Adrenal gland (tissue), 12 donors: ENCODE data around the gene SPA17. TPM values are rescaled to one million over a fixed set of nuclear protein-coding genes. Genes with fewer than 3 reads are reported as not detected.

Source experiments
- DNase-seq, 7 donors: peaks; one replicate each; pipeline ENCODE4 v3.0.0-alpha.2; 2019 to 2020
- H3K27ac ChIP-seq, 5 donors: fragments of 200-600 bp; sonication (generic) in 4 of 5; 1 replicate in 3 of 5; 2 replicates in 2 of 5; pipeline versions ENCODE4 v1.5.1 to v1.8.0; 2016 to 2020; ENCODE audit warnings: mild to moderate bottlenecking in 1 of 5
- H3K27me3 ChIP-seq: fragments of 200-600 bp; 2 replicates; pipeline ENCODE4 v1.8.0; 2021
- H3K36me3 ChIP-seq, 2 donors: fragments of 200-600 bp; replicated peaks in 1 of 2; 1 replicate in 1 of 2; 2 replicates in 1 of 2; pipeline versions ENCODE4 v1.5.1 to v1.8.0; 2018 to 2022
- H3K4me1 ChIP-seq, 2 donors: fragments of 200-600 bp; replicated peaks in 1 of 2; 1 replicate in 1 of 2; 2 replicates in 1 of 2; pipeline versions ENCODE4 v1.5.1 to v1.8.0; 2018 to 2021
- H3K4me3 ChIP-seq, 4 donors: fragments of 200-600 bp; sonication (generic) in 3 of 4; one replicate each; pipeline ENCODE4 v1.5.1; 2016 to 2018
- H3K9me3 ChIP-seq, 3 donors: fragments of 200-600 bp; sonication (generic) in 1 of 3; replicated peaks in 1 of 3; 1 replicate in 2 of 3; 2 replicates in 1 of 3; pipeline versions ENCODE4 v1.5.1 to v1.8.0; 2016 to 2021
- CTCF ChIP-seq, 6 experiments: fragments of 450-650 bp in 4 of 6; fragments of 200-600 bp in 2 of 6; sonication (generic) in 1 of 6; IDR thresholded peaks; 1 replicate in 5 of 6; 2 replicates in 1 of 6; pipeline versions ENCODE4 v1.5.1 to v1.8.0; 2016 to 2021; ENCODE audit warnings: antibody characterized with exemption in 6 of 6, mild to moderate bottlenecking in 2 of 6, moderate library complexity in 1 of 6
- POLR2A ChIP-seq, 2 donors: fragments of 450-650 bp; IDR thresholded peaks; one replicate each; pipeline ENCODE4 v1.6.1; 2017; ENCODE audit warnings: antibody characterized with exemption in 2 of 2, mild to moderate bottlenecking in 2 of 2, moderate library complexity in 1 of 2
- WGBS, 4 donors: extraction: QIAGEN DNeasy Blood & Tissue Kit in 2 of 4; methylation state at CpG; one replicate each; pipeline versions ENCODE4 v1.1.5 to v1.1.7; 2013 to 2017; 5-methylcytosine and 5-hydroxymethylcytosine counted together
- intact Hi-C, 2 donors: fragments of 100-400 bp; cut with DNase I; formaldehyde crosslinking; loops; one replicate each; pipeline versions ENCODE4 v1.14.1 to v1.15.0; 2022 to 2023
- polyA plus RNA-seq, 3 donors: library from polyadenylated mRNA; stranded (reverse); fragments of 200-250 nt in 2 of 3; fragments of 350-450 nt in 1 of 3; fragmentation: Illumina TruSeq in 1 of 3; extraction: RNeasy Lipid Tissue Mini Kit (QIAGEN cat#74804) in 1 of 3; gene quantifications; one replicate each; pipeline ENCODE4 v1.2.3, GENCODE V29; 2013 to 2014
- total RNA-seq, 9 donors: library from RNA; depleted of rRNA in 4 of 9; stranded (reverse); fragments of >200 nt in 4 of 9; fragments of 120-200 nt in 1 of 9; fragmentation: NEBNext Ultra II Directional in 1 of 9; extraction: Animal tissue kit (Norgen Biotek cat#: 25700) in 1 of 9; gene quantifications; one replicate each; pipeline versions ENCODE4 v1.1.0 to v1.2.4, GENCODE V29; 2013 to 2023
- donor health status: healthy with polysubstance abuse.
- donor health status: Bipolar disorder and iron deficiency.
- donor health status: DM: yes; HTN: yes; CAD: no.
- donor health status: DM: no; HTN: no; CAD: no.
- donor health status: DM: no; HTN: no; CAD: no.
- donor health status: DM: yes; HTN: yes; CAD: no.

The SPA17 gene
- total and polyA plus RNA-seq, 12 donors, result 1.3 to 14.8 (median 3.7) TPM

- TF ChIP-seq POLR2A (IDR thresholded peaks at IDR 0.05) (no peak), CTCF (IDR thresholded peaks at IDR 0.05) (no peak)
- Histone ChIP-seq H3K4me3 (peak overlapping the region in 2 of 4 donors; percentile 70 to 74), H3K36me3 (no peaks in the 10 kb centered on the region), H3K9me3 (no peaks in the 10 kb centered on the region), H3K4me1 (peaks cover 12 to 14% of the 10 kb centered on the region in 2 donors), H3K27me3 (no peaks in the 10 kb centered on the region), H3K27ac (no peak overlapping the region)
- WGBS, 4 donors, result 80 to 83% (median 81%) methylated on average over 5 of the region's 5 CpGs
- intact Hi-C loops, result loop anchor here (5.0 kb wide), 2 partner anchors 88 to 163 kb away; partner anchors contain the start of gene ESAM (in 2 of the 2)
- no peak for DNase-seq
Observed at GRCh38 chr11:124674571-124674970, 867 bp downstream of the SPA17 start.

GRCh38 chr11:124676386-124676785 is 2.7 kb downstream of the SPA17 start:
- DNase-seq, result peak in 4 of 7 donors; percentile 21 to 45 (median 32)
- no peaks in the 10 kb centered on the region for H3K36me3 ChIP-seq
- H3K27ac ChIP-seq, result peak overlapping the region in 1 of 5 donors; percentile 61
- no peaks in the 10 kb centered on the region for H3K27me3 ChIP-seq
- H3K4me3 ChIP-seq, result peak overlapping the region in 1 of 4 donors; percentile 6
- WGBS, 4 donors, result 18 to 32% (median 27%) methylated on average over 2 of the region's 2 CpGs
- no peak for TF ChIP-seq CTCF (IDR thresholded peaks at IDR 0.05)
- TF ChIP-seq POLR2A (IDR thresholded peaks at IDR 0.05), result no peak
- no peaks in the 10 kb centered on the region for H3K9me3 ChIP-seq
- H3K4me1 ChIP-seq, result peaks cover 12 to 14% of the 10 kb centered on the region in 2 donors
- intact Hi-C loops, result no loop called here

- TF ChIP-seq CTCF (IDR thresholded peaks at IDR 0.05), result no peak
- TF ChIP-seq POLR2A (IDR thresholded peaks at IDR 0.05), result no peak
- no peak for DNase-seq
- Histone ChIP-seq H3K36me3 (no peaks in the 10 kb centered on the region), H3K4me1 (peaks cover 5 to 7% of the 10 kb centered on the region in 2 donors), H3K9me3 (no peaks in the 10 kb centered on the region), H3K4me3 (no peak overlapping the region), H3K27me3 (no peaks in the 10 kb centered on the region), H3K27ac (no peak overlapping the region)
- WGBS, 4 donors, result 76 to 89% (median 84%) methylated on average over 5 of the region's 5 CpGs
- intact Hi-C loops, result no loop called here
Observed at GRCh38 chr11:124678416-124678815, 4.7 kb downstream of the SPA17 start.

GRCh38 chr11:124681421-124681820 is 7.7 kb downstream of the SPA17 start:
- H3K36me3 ChIP-seq, result no peaks in the 10 kb centered on the region
- WGBS, 4 donors, result 82 to 98% (median 90%) methylated on average over 2 of the region's 2 CpGs
- no peak overlapping the region for H3K27ac ChIP-seq
- H3K9me3 ChIP-seq, result no peaks in the 10 kb centered on the region
- no peaks in the 10 kb centered on the region for H3K27me3 ChIP-seq
- H3K4me1 ChIP-seq, result no peaks in the 10 kb centered on the region
- TF ChIP-seq CTCF (IDR thresholded peaks at IDR 0.05) (no peak), POLR2A (IDR thresholded peaks at IDR 0.05) (no peak)
- intact Hi-C loops, result no loop called here
- DNase-seq, result no peak
- H3K4me3 ChIP-seq, result no peak overlapping the region
